KG1 (cell line): ENCODE results near the gene BAD.

Experiments used
- DNase-seq: peaks from one replicate; lab custom pipeline; 2025; lab: John Stamatoyannopoulos, UW

Gene BAD

GRCh38 chr11:64275841-64276240 is 8.6 kb downstream of the BAD start:
- DNase-seq: no peak

- no peak for DNase-seq
Observed at GRCh38 chr11:64275031-64275800, 9.2 kb downstream of the BAD start.

GRCh38 chr11:64269540-64270220 is 14.8 kb downstream of the BAD start:
- DNase-seq: peak; percentile 99

- no peak for DNase-seq
Observed at GRCh38 chr11:64268893-64269539, 15.4 kb downstream of the BAD start.

GRCh38 chr11:64268025-64268892 is 16.2 kb downstream of the BAD start:
- DNase-seq: no peak

GRCh38 chr11:64267207-64267945 is 17.1 kb downstream of the BAD start:
- no peak for DNase-seq

GRCh38 chr11:64266339-64266738 is 18.1 kb downstream of the BAD start:
- no peak for DNase-seq

- no peak for DNase-seq
Observed at GRCh38 chr11:64265176-64266160, 19.0 kb downstream of the BAD start.

- no peak for DNase-seq
Observed at GRCh38 chr11:64264371-64264852, 20.1 kb downstream of the BAD start.

GRCh38 chr11:64263947-64264317 is 20.5 kb downstream of the BAD start:
- DNase-seq: no peak

- DNase-seq: no peak
Observed at GRCh38 chr11:64263021-64263946, 21.2 kb downstream of the BAD start.

- DNase-seq: no peak
Observed at GRCh38 chr11:64262271-64263002, 22.0 kb downstream of the BAD start.

GRCh38 chr11:64261556-64262080 is 22.8 kb downstream of the BAD start:
- no peak for DNase-seq

- DNase-seq: no peak
Observed at GRCh38 chr11:64260147-64260708, 24.2 kb downstream of the BAD start.

- DNase-seq: no peak
Observed at GRCh38 chr11:64259533-64260067, 24.9 kb downstream of the BAD start.

- no peak for DNase-seq
Observed at GRCh38 chr11:64258946-64259532, 25.4 kb downstream of the BAD start.

- DNase-seq: no peak
Observed at GRCh38 chr11:64258356-64258755, 26.1 kb downstream of the BAD start.
